H1 (cell line): ENCODE results near the gene ABHD4. TPM values are rescaled to one million over a fixed set of nuclear protein-coding genes. Genes with fewer than 3 reads are reported as not detected.

Experiments used
- CTCF ChIA-PET: fragments of 300-600 bp; sonication (Branson Sonifier 250); formaldehyde crosslinking; loops from one replicate; lab custom pipeline; 2021; ENCODE audit not compliant: partially characterized antibody; lab: Charles Lee
- POLR2A ChIA-PET: fragments of 300-600 bp; sonication (Branson Sonifier 250); formaldehyde crosslinking; loops from one replicate; lab custom pipeline; 2021; ENCODE audit warnings: inconsistent platforms; ENCODE audit not compliant: partially characterized antibody; lab: Charles Lee
- DNase-seq, 2 experiments: peaks; one replicate each; pipeline versions ENCODE4 v3.0.0 to v3.0.0-alpha.2; 2010 to 2022; ENCODE audit warnings: low spot score in 2 of 2, low read depth in 1 of 2, mixed read lengths in 1 of 2
- FAIRE-seq: peaks from 2 replicates; lab custom pipeline; 2011; peaks lifted over from hg19 to GRCh38; lab: Jason Lieb, UNC
- H2AFZ ChIP-seq: 2 replicates; pipeline ENCODE4 v1.8.1; 2012; ENCODE audit warnings: low read length, inconsistent platforms
- H2AK5ac ChIP-seq: 2 replicates; pipeline ENCODE4 v1.6.1; 2013; ENCODE audit warnings: low read depth, low read length
- H2BK120ac ChIP-seq: replicated peaks from 2 replicates; pipeline ENCODE3; 2013; ENCODE audit warnings: low read depth, low read length, inconsistent platforms
- H2BK12ac ChIP-seq: 2 replicates; pipeline ENCODE4 v1.6.1; 2013; ENCODE audit warnings: low read depth, low read length
- H2BK15ac ChIP-seq: 2 replicates; pipeline ENCODE4 v1.6.1; 2013; ENCODE audit warnings: low read length
- H2BK20ac ChIP-seq: 2 replicates; pipeline ENCODE4 v1.6.1; 2013; ENCODE audit warnings: low read length
- H2BK5ac ChIP-seq: 2 replicates; pipeline ENCODE4 v1.6.1; 2013; ENCODE audit warnings: low read depth, low read length
- H3K14ac ChIP-seq: 2 replicates; pipeline ENCODE4 v1.6.1; 2013; ENCODE audit warnings: inconsistent platforms; ENCODE audit not compliant: insufficient read length
- H3K18ac ChIP-seq: 2 replicates; pipeline ENCODE4 v1.6.1; 2013; ENCODE audit warnings: low read length; ENCODE audit errors: extremely low read depth
- H3K23ac ChIP-seq: 2 replicates; pipeline ENCODE4 v1.6.1; 2013; ENCODE audit warnings: inconsistent platforms; ENCODE audit not compliant: insufficient read length
- H3K23me2 ChIP-seq: 2 replicates; pipeline ENCODE4 v1.6.1; 2013; ENCODE audit warnings: low read depth, low read length
- H3K27ac ChIP-seq: 2 replicates; pipeline ENCODE4 v1.6.1; 2011; ENCODE audit warnings: low read depth, low read length, inconsistent platforms
- H3K27me3 ChIP-seq, 4 experiments: replicated peaks in 1 of 4; 1 replicate in 1 of 4; 2 replicates in 3 of 4; pipeline versions ENCODE4 v1.6.1 to v1.8.1; 2011 to 2013; ENCODE audit warnings: low read length in 3 of 4, mild to moderate bottlenecking in 3 of 4, inconsistent platforms in 2 of 4, mixed read lengths in 2 of 4, moderate library complexity in 1 of 4; ENCODE audit not compliant: control insufficient read depth in 3 of 4, insufficient read depth in 3 of 4; ENCODE audit errors: extremely low read depth in 1 of 4
- H3K36me3 ChIP-seq, 4 experiments: 2 replicates each; pipeline versions ENCODE4 v1.6.1 to v1.8.1; 2011 to 2013; ENCODE audit warnings: mild to moderate bottlenecking in 4 of 4, low read length in 3 of 4, moderate library complexity in 2 of 4, control low read depth in 1 of 4, inconsistent platforms in 1 of 4; ENCODE audit not compliant: insufficient read depth in 4 of 4, control insufficient read depth in 2 of 4
- H3K4ac ChIP-seq: replicated peaks from 2 replicates; pipeline ENCODE3; 2013; ENCODE audit warnings: low read length, low read depth, mixed read lengths, inconsistent platforms; ENCODE audit not compliant: insufficient read length
- H3K4me1 ChIP-seq, 4 experiments: replicated peaks in 1 of 4; 1 replicate in 1 of 4; 2 replicates in 3 of 4; pipeline versions ENCODE4 v1.6.1 to v1.8.1; 2011 to 2013; ENCODE audit warnings: low read length in 3 of 4, inconsistent platforms in 2 of 4, mixed read lengths in 1 of 4; ENCODE audit not compliant: insufficient read depth in 4 of 4, control insufficient read depth in 3 of 4
- H3K4me2 ChIP-seq, 2 experiments: 2 replicates each; pipeline versions ENCODE4 v1.6.1 to v1.8.1; 2011 to 2013; ENCODE audit warnings: low read depth in 2 of 2, low read length in 2 of 2, control low read depth in 1 of 2, inconsistent platforms in 1 of 2, mild to moderate bottlenecking in 1 of 2; ENCODE audit not compliant: insufficient read depth in 1 of 2
- H3K4me3 ChIP-seq, 4 experiments: fragments of 200-600, 300-600 bp in 1 of 4; sonication (generic), shearing (Covaris generic), sonication (Bioruptor Twin) in 1 of 4; 2 replicates each; pipeline versions ENCODE4 v1.5.1 to v1.8.1; 2011 to 2016; ENCODE audit warnings: low read length in 4 of 4, low read depth in 3 of 4, control low read depth in 2 of 4, inconsistent platforms in 2 of 4, mild to moderate bottlenecking in 2 of 4, mixed read lengths in 1 of 4, moderate library complexity in 1 of 4; ENCODE audit not compliant: insufficient read depth in 2 of 4; ENCODE audit errors: extremely low read depth in 1 of 4
- H3K56ac ChIP-seq: replicated peaks from 2 replicates; pipeline ENCODE3; 2013; ENCODE audit warnings: low read depth, mild to moderate bottlenecking, mixed read lengths, low read length, inconsistent platforms; ENCODE audit not compliant: insufficient read length
- H3K79me1 ChIP-seq: 2 replicates; pipeline ENCODE4 v1.6.1; 2013; ENCODE audit warnings: low read depth, low read length, control low read depth
- H3K79me2 ChIP-seq, 2 experiments: 2 replicates each; pipeline versions ENCODE4 v1.6.1 to v1.8.1; 2012 to 2013; ENCODE audit warnings: low read length in 2 of 2, mild to moderate bottlenecking in 2 of 2, inconsistent platforms in 1 of 2; ENCODE audit not compliant: insufficient read depth in 2 of 2, control insufficient read depth in 1 of 2
- H3K9ac ChIP-seq, 4 experiments: replicated peaks in 1 of 4; 1 replicate in 1 of 4; 2 replicates in 3 of 4; pipeline versions ENCODE4 v1.6.1 to v1.8.1; 2011 to 2013; ENCODE audit warnings: low read depth in 3 of 4, low read length in 3 of 4, control low read depth in 2 of 4, mild to moderate bottlenecking in 2 of 4, moderate library complexity in 2 of 4, inconsistent platforms in 1 of 4; ENCODE audit errors: extremely low read depth in 1 of 4
- H3K9me3 ChIP-seq, 2 experiments: 2 replicates each; pipeline versions ENCODE4 v1.6.1 to v1.8.1; 2012 to 2013; ENCODE audit warnings: mild to moderate bottlenecking in 2 of 2, moderate library complexity in 2 of 2, control low read depth in 1 of 2, inconsistent platforms in 1 of 2, low read depth in 1 of 2, low read length in 1 of 2, mixed read lengths in 1 of 2; ENCODE audit not compliant: insufficient read depth in 2 of 2
- H4K20me1 ChIP-seq, 2 experiments: replicated peaks in 1 of 2; 2 replicates each; pipeline versions ENCODE3 to v1.8.1; 2011 to 2013; ENCODE audit warnings: inconsistent platforms in 2 of 2, low read length in 2 of 2, mild to moderate bottlenecking in 1 of 2; ENCODE audit not compliant: insufficient read depth in 2 of 2, control insufficient read depth in 1 of 2
- H4K5ac ChIP-seq: 2 replicates; pipeline ENCODE4 v1.6.1; 2013; ENCODE audit warnings: low read length, low read depth, mixed read lengths, inconsistent platforms; ENCODE audit not compliant: insufficient read length
- H4K8ac ChIP-seq: 2 replicates; pipeline ENCODE4 v1.8.0; 2013; ENCODE audit warnings: mild to moderate bottlenecking, moderate library complexity, low read length, inconsistent platforms; ENCODE audit not compliant: insufficient read depth; ENCODE audit errors: extremely low read depth
- H4K91ac ChIP-seq: replicated peaks from 2 replicates; pipeline ENCODE3; 2013; ENCODE audit warnings: low read length, mixed read lengths, inconsistent platforms; ENCODE audit not compliant: insufficient read length
- CBX8 ChIP-seq: fragments of 300-800, 300-1000 bp; sonication (generic); IDR thresholded peaks from 2 replicates; pipeline ENCODE4 v1.7.1; 2016; ENCODE audit warnings: low read depth, low read length, borderline replicate concordance
- CTCF ChIP-seq, 3 experiments: IDR thresholded peaks; 1 replicate in 2 of 3; 2 replicates in 1 of 3; pipeline versions ENCODE4 v1.5.1 to v1.6.1; 2011; ENCODE audit warnings: low read length in 3 of 3, mild to moderate bottlenecking in 3 of 3, inconsistent platforms in 2 of 3, low read depth in 1 of 3, moderate library complexity in 1 of 3; ENCODE audit not compliant: insufficient read depth in 1 of 3; ENCODE audit errors: control extremely low read depth in 1 of 3
- PHF8 ChIP-seq: fragments of 200-600 bp; sonication (generic); conservative IDR thresholded peaks from 2 replicates; pipeline ENCODE4 v1.7.1; 2012; ENCODE audit warnings: low read depth, mild to moderate bottlenecking, inconsistent platforms, low read length, moderate library complexity
- RBBP5 ChIP-seq: IDR thresholded peaks from 2 replicates; pipeline ENCODE4 v1.7.1; 2012; ENCODE audit warnings: low read depth, mild to moderate bottlenecking, inconsistent platforms, low read length, moderate library complexity, borderline replicate concordance
- RNF2 ChIP-seq: fragments of 200-900, 300-1000 bp; sonication (generic); IDR thresholded peaks from 2 replicates; pipeline ENCODE4 v1.7.1; 2016; ENCODE audit warnings: borderline replicate concordance, low read depth, mild to moderate bottlenecking, antibody characterized with exemption, low read length; ENCODE audit not compliant: poor library complexity, severe bottlenecking; ENCODE audit errors: missing control alignments
- SP2 ChIP-seq: IDR thresholded peaks from 2 replicates; pipeline ENCODE4 v1.6.1; 2012; ENCODE audit warnings: mild to moderate bottlenecking, low read length, inconsistent platforms
- SUZ12 ChIP-seq: fragments of 200-600 bp; sonication (generic); IDR thresholded peaks from 2 replicates; pipeline ENCODE4 v1.6.1; 2012; ENCODE audit warnings: mild to moderate bottlenecking, inconsistent platforms, low read length, moderate library complexity, mixed read lengths
- TAF7 ChIP-seq: optimal IDR thresholded peaks from 2 replicates; pipeline ENCODE3; 2011; ENCODE audit warnings: low read depth, mild to moderate bottlenecking, inconsistent platforms, low read length, moderate library complexity, borderline replicate concordance
- TEAD4 ChIP-seq: IDR thresholded peaks from 2 replicates; pipeline ENCODE4 v1.6.1; 2012; ENCODE audit warnings: low read depth, low read length, inconsistent platforms, mixed read lengths
- WGBS, 2 experiments: shearing (Covaris generic) in 1 of 2; methylation state at CpG; one replicate each; pipeline versions ENCODE4 v1.1.6 to v1.1.7; 2013 to 2015; ENCODE audit warnings: low lambda C conversion rate in 2 of 2, mixed read lengths in 2 of 2, inconsistent platforms in 1 of 2, low coverage in 1 of 2, missing lambda C conversion rate in 1 of 2; ENCODE audit not compliant: insufficient replicate concordance in 2 of 2, insufficient coverage in 1 of 2, insufficient read length in 1 of 2; ENCODE audit errors: extremely low coverage in 1 of 2, missing lambda C conversion rate in 1 of 2; 5-methylcytosine and 5-hydroxymethylcytosine counted together
- polyA plus RNA-seq, 7 experiments: library from polyadenylated mRNA; depleted of rRNA in 3 of 7; stranded (reverse) in 5 of 7; unstranded in 2 of 7; fragments of >200 nt in 5 of 7; fragments of 200-250 nt in 2 of 7; gene quantifications; 1 replicate in 5 of 7; 2 replicates in 1 of 7; 4 replicates in 1 of 7; pipeline versions ENCODE4 v1.2.1 to v1.2.3, GENCODE V29; 2011 to 2013; ENCODE audit warnings: missing spikeins in 2 of 7, mixed read lengths in 2 of 7
- total RNA-seq: library from RNA; stranded (reverse); fragmentation: NEBNext Ultra II Directional; extraction: Animal tissue kit (Norgen Biotek cat#: 25700); gene quantifications from 2 replicates; pipeline ENCODE4 v1.2.1, GENCODE V29; 2021

ABHD4 gene
- total and polyA plus RNA-seq, 2 of the 8 experiments (the other 6 are each of a cell fraction or from before 2014, with no cell fraction given), result 32.4 to 42.9 TPM

- no peak overlapping the region for H3K23ac ChIP-seq
- TF ChIP-seq RBBP5 (no peak), SP2 (no peak), RNF2 (no peak), SUZ12 (no peak), CBX8 (no peak), TEAD4 (no peak), CTCF (IDR thresholded peaks at IDR 0.05; ENCODE audit: control extremely low read depth in 1 of 3, insufficient read depth in 1 of 3, low read depth in 1 of 3, low read length in 3 of 3) (no peak), TAF7 (no peak), PHF8 (no peak)
- H4K5ac ChIP-seq, result no peak overlapping the region
- H2BK15ac ChIP-seq, result no peak overlapping the region
- H2AFZ ChIP-seq, result no peak overlapping the region
- H3K18ac ChIP-seq, result no peak overlapping the region
- no peak overlapping the region for H3K56ac ChIP-seq
- H2BK20ac ChIP-seq, result no peak overlapping the region
- H3K4me3 ChIP-seq, result no peak overlapping the region
- H3K4me1 ChIP-seq, result no peaks in the 10 kb centered on the region
- no peak overlapping the region for H3K9ac ChIP-seq
- H4K8ac ChIP-seq, result no peak overlapping the region
- FAIRE-seq, result no peak
- H3K4me2 ChIP-seq, result no peak overlapping the region
- H3K27me3 ChIP-seq, result no peaks in the 10 kb centered on the region
- CTCF ChIA-PET, result interaction anchor here (3.6 kb wide), 1 partner anchor 10 kb away, joined by 21 read pairs; no protein-coding TSS in a partner anchor
- no peak overlapping the region for H3K4ac ChIP-seq
- H3K79me2 ChIP-seq, result peaks cover 5 to 60% of the 10 kb centered on the region in 2 experiments
- 0 out of 8 replicates have a peak, but pooled peaks cover 0 to 2% (median 0%) of the 10 kb centered on the region in 4 experiments for H3K36me3 ChIP-seq
- no peak overlapping the region for H2AK5ac ChIP-seq
- no peak overlapping the region for H4K91ac ChIP-seq
- H3K79me1 ChIP-seq, result peaks cover 8% of the 10 kb centered on the region
- 94% methylated on average over 2 of the region's 2 CpGs; no CpG with 5 or more reads in 1 of the 2 experiments for WGBS, 2 experiments
- no peak overlapping the region for H3K14ac ChIP-seq
- no peak overlapping the region for H3K27ac ChIP-seq
- DNase-seq, result no peak
- POLR2A ChIA-PET, result interaction anchor here (0.8 to 1.5 kb wide), 3 partner anchors 10 to 24 kb away, joined by 3 to 5 read pairs (median 4); no protein-coding TSS in a partner anchor
- H3K9me3 ChIP-seq, result no peaks in the 10 kb centered on the region
- no peak overlapping the region for H2BK5ac ChIP-seq
- peaks cover 0 to 3% of the 10 kb centered on the region in 2 experiments for H4K20me1 ChIP-seq
- no peaks in the 10 kb centered on the region for H3K23me2 ChIP-seq
- no peak overlapping the region for H2BK12ac ChIP-seq
- no peak overlapping the region for H2BK120ac ChIP-seq
Measured at GRCh38 chr14:22580625-22581024, 17.5 kb upstream of the ABHD4 start.
